HG03378 (cell line): ENCODE measurements around the gene TMEM176A.

Experiments used
- ATAC-seq: cut with Tn5 transposase; IDR thresholded peaks from one replicate; pipeline ENCODE4 v1.9.1; 2021; ENCODE audit warnings: mild to moderate bottlenecking, moderate library complexity; ENCODE audit not compliant: unreplicated experiment

Gene TMEM176A

GRCh38 chr7:150846291-150847115, 45.9 kb downstream of the TMEM176A start:
- ATAC-seq, result no peak

GRCh38 chr7:150847536-150847935, 47.0 kb downstream of the TMEM176A start:
- no peak for ATAC-seq

- no peak for ATAC-seq
These were observed 47.5 kb downstream of the TMEM176A start for GRCh38 chr7:150848111-150848510.

- no peak for ATAC-seq
These were observed 48.1 kb downstream of the TMEM176A start for GRCh38 chr7:150848561-150849115.

- ATAC-seq, result no peak
These were observed 48.7 kb downstream of the TMEM176A start for GRCh38 chr7:150849204-150849775.

- ATAC-seq, result no peak
These were observed 49.7 kb downstream of the TMEM176A start for GRCh38 chr7:150850273-150850672.

- ATAC-seq, result no peak
These were observed 51.2 kb downstream of the TMEM176A start for GRCh38 chr7:150851492-150852370.

GRCh38 chr7:150852371-150852905, 51.9 kb downstream of the TMEM176A start, which contains the start of gene AOC1:
Gene AOC1 (plus strand): TSS chr7:150852517. CDS start chr7:150856471, 3,954 bp downstream.
- no peak for ATAC-seq

- no peak for ATAC-seq
These were observed 53.8 kb downstream of the TMEM176A start for GRCh38 chr7:150854066-150855000.
